HL-60 (cell line): ENCODE data around the gene GCK.

ENCODE experiments used
- DNase-seq, 2 experiments: peaks; one replicate each; pipeline ENCODE4 v3.0.0-alpha.2; 2010 to 2020; ENCODE audit warnings: low read depth in 1 of 2, low spot score in 1 of 2
- H3K27ac ChIP-seq: fragments of 250-450 bp; sonication (Bioruptor Pico); replicated peaks from 2 replicates; pipeline ENCODE4 v1.5.1; 2020; ENCODE audit warnings: mild to moderate bottlenecking, moderate library complexity
- H3K27me3 ChIP-seq: fragments of 250-450 bp; sonication (Bioruptor Pico); 2 replicates; pipeline ENCODE4 v1.5.1; 2021; ENCODE audit warnings: mild to moderate bottlenecking, moderate library complexity; ENCODE audit not compliant: insufficient read depth, poor library complexity, severe bottlenecking
- H3K4me3 ChIP-seq: replicated peaks from 2 replicates; pipeline ENCODE4 v1.5.1; 2011; ENCODE audit warnings: mild to moderate bottlenecking, control low read depth, low read length; ENCODE audit not compliant: insufficient read depth
- CTCF ChIP-seq: IDR thresholded peaks from one replicate; pipeline ENCODE4 v1.5.1; 2011; ENCODE audit warnings: low read length, control low read depth, inconsistent platforms; ENCODE audit not compliant: insufficient read depth
- GABPA ChIP-seq: IDR thresholded peaks from 2 replicates; pipeline ENCODE4 v1.6.1; 2012; ENCODE audit warnings: low read depth
- POLR2AphosphoS5 ChIP-seq: IDR thresholded peaks from 2 replicates; pipeline ENCODE4 v1.6.1; 2012; ENCODE audit warnings: low read depth
- REST ChIP-seq: IDR thresholded peaks from 2 replicates; pipeline ENCODE4 v1.6.1; 2012; ENCODE audit warnings: low read depth; ENCODE audit not compliant: insufficient replicate concordance
- SPI1 ChIP-seq: IDR thresholded peaks from 2 replicates; pipeline ENCODE4 v1.6.1; 2012; ENCODE audit warnings: low read depth, mild to moderate bottlenecking, borderline replicate concordance

The GCK gene

GRCh38 chr7:44094883-44095592 lies 94.2 kb downstream of the GCK start:
- DNase-seq = no peak
- H3K27ac ChIP-seq = no peak overlapping the region
- TF ChIP-seq CTCF (no peak), SPI1 (no peak), POLR2AphosphoS5 (no peak), REST (no peak), GABPA (no peak)

DNA sequence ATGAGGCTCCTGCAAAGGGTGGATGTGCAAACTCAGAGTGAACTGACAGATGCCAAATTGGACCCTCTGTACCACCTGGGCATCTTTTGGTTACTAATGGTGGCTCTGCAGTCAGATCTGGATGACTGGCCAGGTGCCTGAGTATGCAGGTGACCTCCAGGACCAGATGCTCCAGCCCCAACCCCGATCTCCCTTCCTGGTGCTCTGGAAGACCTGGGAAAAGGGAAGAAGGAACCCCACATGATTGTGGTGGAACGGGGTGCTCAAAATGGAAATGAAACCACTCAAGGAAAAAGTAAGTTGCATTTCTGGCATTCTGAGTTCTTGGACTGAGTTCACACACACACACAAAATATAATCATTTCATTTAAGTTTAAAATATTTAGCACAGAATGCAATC lies 94.9 kb downstream of the GCK start:
- H3K4me3 ChIP-seq = no peak overlapping the region
- H3K27me3 ChIP-seq = no peaks in the 10 kb centered on the region
- DNase-seq = no peak
- TF ChIP-seq SPI1 (no peak), REST (no peak), CTCF (no peak), GABPA (no peak), POLR2AphosphoS5 (no peak)
- no peak overlapping the region for H3K27ac ChIP-seq

More at GRCh38 chr7:44094883-44095592, 94.2 kb downstream of the GCK start:
- Histone ChIP-seq H3K27me3 (no peaks in the 10 kb centered on the region), H3K4me3 (no peak overlapping the region)
